Omental fat pad (tissue), 4 donors: Measurements from ENCODE around the gene TTC9B. TPM values are rescaled to one million over a fixed set of nuclear protein-coding genes. Genes with fewer than 3 reads are reported as not detected.

Experiments used
- ATAC-seq: fragments of 150-250 bp; one replicate; pipeline ENCODE4 v1.9.1; 2016; ENCODE audit warnings: mild to moderate bottlenecking, moderate library complexity; ENCODE audit not compliant: low FRiP score
- DNase-seq: peaks from one replicate; pipeline ENCODE4 v3.0.0-alpha.2; 2019; ENCODE audit warnings: low spot score
- total RNA-seq, 4 donors: library from RNA; depleted of rRNA; stranded (reverse); fragments of >200 nt; gene quantifications; one replicate each; pipeline ENCODE4 v1.1.0, GENCODE V29; 2016
- TF ChIP-seq, protein P1 (sequence below), 3 donors: fragments of 450-650 bp; IDR thresholded peaks; one replicate each; pipeline ENCODE4 v1.5.1; 2016 to 2017; ENCODE audit warnings: antibody characterized with exemption in 3 of 3, mild to moderate bottlenecking in 3 of 3, moderate library complexity in 2 of 3

The TTC9B gene
- total RNA-seq, 4 donors from 2014 or later = 0.28 TPM; not detected in 3

- no peak for ATAC-seq
- DNase-seq = no peak
- TF ChIP-seq, protein P1, sequence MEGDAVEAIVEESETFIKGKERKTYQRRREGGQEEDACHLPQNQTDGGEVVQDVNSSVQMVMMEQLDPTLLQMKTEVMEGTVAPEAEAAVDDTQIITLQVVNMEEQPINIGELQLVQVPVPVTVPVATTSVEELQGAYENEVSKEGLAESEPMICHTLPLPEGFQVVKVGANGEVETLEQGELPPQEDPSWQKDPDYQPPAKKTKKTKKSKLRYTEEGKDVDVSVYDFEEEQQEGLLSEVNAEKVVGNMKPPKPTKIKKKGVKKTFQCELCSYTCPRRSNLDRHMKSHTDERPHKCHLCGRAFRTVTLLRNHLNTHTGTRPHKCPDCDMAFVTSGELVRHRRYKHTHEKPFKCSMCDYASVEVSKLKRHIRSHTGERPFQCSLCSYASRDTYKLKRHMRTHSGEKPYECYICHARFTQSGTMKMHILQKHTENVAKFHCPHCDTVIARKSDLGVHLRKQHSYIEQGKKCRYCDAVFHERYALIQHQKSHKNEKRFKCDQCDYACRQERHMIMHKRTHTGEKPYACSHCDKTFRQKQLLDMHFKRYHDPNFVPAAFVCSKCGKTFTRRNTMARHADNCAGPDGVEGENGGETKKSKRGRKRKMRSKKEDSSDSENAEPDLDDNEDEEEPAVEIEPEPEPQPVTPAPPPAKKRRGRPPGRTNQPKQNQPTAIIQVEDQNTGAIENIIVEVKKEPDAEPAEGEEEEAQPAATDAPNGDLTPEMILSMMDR (IDR thresholded peaks at IDR 0.05) = no peak
Observed at GRCh38 chr19:40238775-40239174, 20.6 kb upstream of the TTC9B start.

DNA sequence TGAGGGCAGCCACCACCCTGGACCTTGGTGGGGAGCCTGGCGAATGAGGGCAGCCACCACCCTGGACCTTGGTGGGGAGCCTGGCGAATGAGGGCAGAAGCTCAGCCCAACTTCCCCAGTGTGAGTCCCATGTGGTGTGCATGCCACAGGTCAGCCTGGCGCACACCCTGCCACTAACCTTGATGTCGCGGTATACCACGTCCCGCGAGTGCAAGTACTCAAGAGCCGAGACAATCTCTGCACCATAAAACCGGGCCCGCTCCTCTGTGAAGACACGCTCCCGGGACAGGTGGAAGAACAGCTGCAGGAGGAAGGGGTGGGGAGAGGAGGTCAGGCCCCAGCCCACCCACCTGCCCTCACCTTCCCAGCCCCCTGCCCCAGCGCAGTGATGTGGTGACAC, 19.6 kb upstream of the TTC9B start:
- ATAC-seq (no peak), DNase-seq (no peak)
- TF ChIP-seq, protein P1 (IDR thresholded peaks at IDR 0.05) = no peak

DNA sequence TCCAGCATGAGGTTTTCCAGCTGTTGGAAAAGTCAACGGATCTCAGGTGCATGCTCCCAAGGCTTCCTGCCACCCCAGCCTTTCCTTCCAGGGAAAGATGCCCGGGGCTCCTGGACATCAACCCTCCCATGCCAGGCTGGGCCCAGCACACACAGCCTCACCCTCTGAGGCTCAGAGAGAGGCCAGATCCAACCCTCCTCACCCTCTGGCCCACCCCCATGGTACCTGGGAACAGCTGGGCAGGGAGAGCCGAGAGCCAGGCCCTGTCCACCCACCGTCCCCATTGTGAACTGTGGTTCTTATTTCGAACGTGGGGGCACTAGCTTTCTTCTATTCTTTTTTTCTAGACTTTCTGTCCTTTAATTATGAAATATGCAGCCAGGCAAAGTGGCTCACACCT, 18.2 kb upstream of the TTC9B start:
- no peak for ATAC-seq
- DNase-seq = no peak
- TF ChIP-seq, protein P1 (IDR thresholded peaks at IDR 0.05) = no peak

DNA sequence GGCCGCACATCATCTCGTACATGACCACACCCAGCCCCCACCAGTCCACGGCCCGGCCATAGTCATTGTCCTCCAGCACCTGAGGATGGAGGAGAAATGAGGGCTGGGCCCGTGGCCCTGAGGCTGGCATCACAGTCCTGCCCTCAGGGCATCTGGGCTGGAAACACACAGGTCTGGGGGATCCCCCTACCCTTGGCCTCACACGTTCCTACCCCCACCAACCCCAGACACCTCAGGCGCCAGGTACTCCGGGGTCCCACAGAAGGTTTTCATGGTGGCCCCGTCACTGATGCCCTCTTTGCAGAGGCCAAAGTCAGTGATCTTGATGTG, 17.8 kb upstream of the TTC9B start:
- TF ChIP-seq, protein P1 (IDR thresholded peaks at IDR 0.05) = no peak
- no peak for DNase-seq
- ATAC-seq = no peak

GRCh38 chr19:40235238-40236025, 17.2 kb upstream of the TTC9B start:
- TF ChIP-seq, protein P1 (IDR thresholded peaks at IDR 0.05) = no peak
- DNase-seq = no peak
- no peak for ATAC-seq

DNA sequence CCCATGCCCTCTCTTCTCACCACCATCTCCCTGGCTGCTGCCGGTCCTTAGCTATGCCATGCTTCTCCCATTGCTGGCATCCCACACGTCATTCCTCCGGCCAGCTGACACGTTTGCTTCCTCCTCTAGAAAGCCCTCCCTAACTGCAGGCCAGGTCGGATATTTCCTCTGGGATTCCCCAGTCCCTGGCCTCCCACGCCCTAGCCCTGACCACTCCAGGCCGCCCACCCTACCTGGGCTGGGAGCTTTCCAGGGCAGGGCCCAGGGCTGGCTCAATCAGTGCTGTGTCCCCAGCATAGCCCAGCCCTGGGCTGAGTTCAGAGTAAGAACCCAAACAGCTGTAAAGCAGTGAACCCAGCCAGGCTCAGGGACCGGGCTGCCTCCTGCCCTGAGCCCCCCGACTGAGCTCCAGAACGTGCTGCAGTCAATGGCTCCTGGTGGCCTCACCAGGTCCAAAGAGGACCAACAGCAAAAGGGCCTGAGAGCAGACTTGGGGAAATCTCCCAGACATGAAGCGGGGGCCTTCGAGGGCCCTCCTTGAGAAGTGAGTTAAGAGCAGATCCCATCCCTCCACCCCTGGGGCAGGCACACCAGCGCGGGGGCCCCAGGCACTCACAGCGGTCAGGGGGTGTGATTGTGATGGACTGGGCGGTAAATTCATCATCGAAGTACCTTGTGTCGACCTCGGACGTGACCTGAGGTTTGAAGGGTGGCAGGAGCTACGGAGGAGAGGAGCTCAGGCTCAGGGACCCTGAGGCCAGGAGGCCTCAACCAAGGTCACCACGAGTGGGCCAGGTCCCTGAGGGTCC, 16.4 kb upstream of the TTC9B start:
- DNase-seq (no peak), ATAC-seq (no peak)
- TF ChIP-seq, protein P1 (IDR thresholded peaks at IDR 0.05) = no peak
